HepG2 (cell line): Measurements from ENCODE around the gene CDK6.

Experiments
- PCBP2 ChIP-seq: fragments of 200-400 bp; formaldehyde crosslinking; optimal IDR thresholded peaks from 2 replicates; pipeline ENCODE3; 2018; ENCODE audit warnings: low read length, low read depth; ENCODE audit not compliant: poor library complexity, severe bottlenecking
- RNF2 ChIP-seq: fragments of 450-650 bp; conservative IDR thresholded peaks from 2 replicates; pipeline ENCODE4 v1.6.1; 2016; ENCODE audit warnings: low read depth
- THYN1 ChIP-seq: sonication (generic); formaldehyde crosslinking; IDR thresholded peaks from 2 replicates; pipeline ENCODE4 v1.8.1; 2023; ENCODE audit warnings: low read depth, mild to moderate bottlenecking, moderate library complexity, missing genetic modification reagents, borderline replicate concordance
- ZBTB7A ChIP-seq: sonication (generic); formaldehyde crosslinking; IDR thresholded peaks from 2 replicates; pipeline ENCODE4 v1.8.0; 2022; ENCODE audit warnings: mild to moderate bottlenecking, missing genetic modification reagents
- TF ChIP-seq, protein P1 (sequence below): sonication (generic); formaldehyde crosslinking; IDR thresholded peaks from 2 replicates; pipeline ENCODE4 v1.4.0; 2020; ENCODE audit warnings: missing genetic modification reagents
- TF ChIP-seq, protein P2 (sequence below): sonication (generic); formaldehyde crosslinking; IDR thresholded peaks from 2 replicates; pipeline ENCODE4 v1.4.0; 2020; ENCODE audit warnings: mild to moderate bottlenecking, missing genetic modification reagents

DNA sequence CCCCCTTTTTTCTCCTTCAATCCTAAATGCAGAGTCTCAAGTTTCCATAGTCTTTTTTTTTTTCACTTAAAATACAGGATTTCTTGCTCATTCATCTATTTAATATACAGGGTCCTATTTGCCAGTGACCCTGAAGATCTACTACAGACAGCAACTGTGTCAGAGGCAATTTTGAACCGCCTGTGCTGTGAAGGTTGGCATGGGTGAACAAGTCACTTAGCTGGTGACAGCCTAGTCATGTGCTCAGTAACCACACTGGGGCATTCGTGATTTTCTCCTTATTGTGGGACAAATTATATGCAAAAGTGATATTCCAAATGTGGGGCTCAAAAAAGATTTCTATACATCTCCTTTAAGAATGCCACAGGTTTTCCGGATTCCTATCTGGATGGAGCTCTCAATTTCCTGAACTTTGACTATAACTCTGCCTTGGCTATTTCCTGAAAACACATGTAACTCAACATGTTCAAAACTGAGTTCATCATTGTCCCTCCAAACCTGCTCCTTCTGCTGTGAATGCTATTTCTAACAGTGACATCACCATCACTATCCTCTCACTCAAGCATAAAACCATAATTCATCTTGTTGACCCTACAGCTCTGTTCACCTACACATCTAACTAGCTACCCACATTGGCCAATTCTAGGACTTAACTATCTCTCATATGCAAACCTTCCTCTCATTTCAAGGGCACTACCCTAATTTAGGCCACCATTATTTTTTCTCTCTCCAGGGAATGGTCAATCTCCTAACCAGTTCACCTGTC lies 36.7 kb downstream of the CDK6 start:
- TF ChIP-seq RNF2 (no peak), PCBP2 (no peak), ZBTB7A (CRISPR knock-in tag) (no peak), THYN1 (CRISPR knock-in tag) (no peak)
- TF ChIP-seq, protein P1, sequence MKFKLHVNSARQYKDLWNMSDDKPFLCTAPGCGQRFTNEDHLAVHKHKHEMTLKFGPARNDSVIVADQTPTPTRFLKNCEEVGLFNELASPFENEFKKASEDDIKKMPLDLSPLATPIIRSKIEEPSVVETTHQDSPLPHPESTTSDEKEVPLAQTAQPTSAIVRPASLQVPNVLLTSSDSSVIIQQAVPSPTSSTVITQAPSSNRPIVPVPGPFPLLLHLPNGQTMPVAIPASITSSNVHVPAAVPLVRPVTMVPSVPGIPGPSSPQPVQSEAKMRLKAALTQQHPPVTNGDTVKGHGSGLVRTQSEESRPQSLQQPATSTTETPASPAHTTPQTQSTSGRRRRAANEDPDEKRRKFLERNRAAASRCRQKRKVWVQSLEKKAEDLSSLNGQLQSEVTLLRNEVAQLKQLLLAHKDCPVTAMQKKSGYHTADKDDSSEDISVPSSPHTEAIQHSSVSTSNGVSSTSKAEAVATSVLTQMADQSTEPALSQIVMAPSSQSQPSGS (CRISPR knock-in tag) = no peak
- TF ChIP-seq, protein P2, sequence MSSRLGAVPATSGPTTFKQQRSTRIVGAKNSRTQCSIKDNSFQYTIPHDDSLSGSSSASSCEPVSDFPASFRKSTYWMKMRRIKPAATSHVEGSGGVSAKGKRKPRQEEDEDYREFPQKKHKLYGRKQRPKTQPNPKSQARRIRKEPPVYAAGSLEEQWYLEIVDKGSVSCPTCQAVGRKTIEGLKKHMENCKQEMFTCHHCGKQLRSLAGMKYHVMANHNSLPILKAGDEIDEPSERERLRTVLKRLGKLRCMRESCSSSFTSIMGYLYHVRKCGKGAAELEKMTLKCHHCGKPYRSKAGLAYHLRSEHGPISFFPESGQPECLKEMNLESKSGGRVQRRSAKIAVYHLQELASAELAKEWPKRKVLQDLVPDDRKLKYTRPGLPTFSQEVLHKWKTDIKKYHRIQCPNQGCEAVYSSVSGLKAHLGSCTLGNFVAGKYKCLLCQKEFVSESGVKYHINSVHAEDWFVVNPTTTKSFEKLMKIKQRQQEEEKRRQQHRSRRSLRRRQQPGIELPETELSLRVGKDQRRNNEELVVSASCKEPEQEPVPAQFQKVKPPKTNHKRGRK (CRISPR knock-in tag) = no peak
